Body of pancreas (tissue), 4 donors: ENCODE results near the gene HOXC10.

ENCODE experiments used
- POLR2A ChIP-seq, 3 donors: fragments of 450-650 bp; IDR thresholded peaks; one replicate each; pipeline ENCODE4 v1.6.1; 2016; ENCODE audit warnings: antibody characterized with exemption in 3 of 3, mild to moderate bottlenecking in 2 of 3
- TF ChIP-seq, protein P1 (sequence below), 7 experiments: fragments of 450-650 bp in 4 of 7; fragments of 200-600 bp in 3 of 7; sonication (generic) in 3 of 7; IDR thresholded peaks; one replicate each; pipeline ENCODE4 v1.5.1; 2016 to 2019; ENCODE audit warnings: antibody characterized with exemption in 7 of 7

- TF ChIP-seq, protein P1, sequence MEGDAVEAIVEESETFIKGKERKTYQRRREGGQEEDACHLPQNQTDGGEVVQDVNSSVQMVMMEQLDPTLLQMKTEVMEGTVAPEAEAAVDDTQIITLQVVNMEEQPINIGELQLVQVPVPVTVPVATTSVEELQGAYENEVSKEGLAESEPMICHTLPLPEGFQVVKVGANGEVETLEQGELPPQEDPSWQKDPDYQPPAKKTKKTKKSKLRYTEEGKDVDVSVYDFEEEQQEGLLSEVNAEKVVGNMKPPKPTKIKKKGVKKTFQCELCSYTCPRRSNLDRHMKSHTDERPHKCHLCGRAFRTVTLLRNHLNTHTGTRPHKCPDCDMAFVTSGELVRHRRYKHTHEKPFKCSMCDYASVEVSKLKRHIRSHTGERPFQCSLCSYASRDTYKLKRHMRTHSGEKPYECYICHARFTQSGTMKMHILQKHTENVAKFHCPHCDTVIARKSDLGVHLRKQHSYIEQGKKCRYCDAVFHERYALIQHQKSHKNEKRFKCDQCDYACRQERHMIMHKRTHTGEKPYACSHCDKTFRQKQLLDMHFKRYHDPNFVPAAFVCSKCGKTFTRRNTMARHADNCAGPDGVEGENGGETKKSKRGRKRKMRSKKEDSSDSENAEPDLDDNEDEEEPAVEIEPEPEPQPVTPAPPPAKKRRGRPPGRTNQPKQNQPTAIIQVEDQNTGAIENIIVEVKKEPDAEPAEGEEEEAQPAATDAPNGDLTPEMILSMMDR (IDR thresholded peaks at IDR 0.05): peak; percentile 75 to 97 (median 79)
- no peak for TF ChIP-seq POLR2A (IDR thresholded peaks at IDR 0.05)
Observed at GRCh38 chr12:54032627-54033100, 47.7 kb downstream of the HOXC10 start, which contains the start of gene HOXC5.
